Gastroesophageal sphincter (tissue), 4 donors: ENCODE measurements around the gene HEATR3. TPM values are rescaled to one million over a fixed set of nuclear protein-coding genes. Genes with fewer than 3 reads are reported as not detected.

Experiments
- ATAC-seq: fragments of 150-250 bp; one replicate; pipeline ENCODE4 v1.9.1; 2016; ENCODE audit warnings: mild to moderate bottlenecking, moderate library complexity
- H3K27ac ChIP-seq, 4 donors: fragments of 200-600 bp; sonication (generic) in 3 of 4; 1 replicate in 3 of 4; 2 replicates in 1 of 4; pipeline ENCODE4 v1.5.1; 2016 to 2019
- H3K27me3 ChIP-seq: fragments of 200-600 bp; sonication (generic); one replicate; pipeline ENCODE4 v1.5.1; 2019
- H3K36me3 ChIP-seq, 2 donors: fragments of 200-600 bp; sonication (generic); one replicate each; pipeline ENCODE4 v1.5.1; 2019; ENCODE audit warnings: control low read depth in 1 of 2
- H3K4me1 ChIP-seq, 3 donors: fragments of 200-600 bp; sonication (generic); 1 replicate in 2 of 3; 2 replicates in 1 of 3; pipeline ENCODE4 v1.5.1; 2016 to 2019; ENCODE audit warnings: control low read depth in 2 of 3
- H3K4me3 ChIP-seq, 2 donors: fragments of 200-600 bp; sonication (generic); one replicate each; pipeline ENCODE4 v1.5.1; 2019; ENCODE audit warnings: mild to moderate bottlenecking in 1 of 2, moderate library complexity in 1 of 2
- H3K9me3 ChIP-seq, 3 donors: fragments of 200-600 bp; sonication (generic); one replicate each; pipeline ENCODE4 v1.5.1; 2017 to 2019; ENCODE audit warnings: control low read depth in 2 of 3
- EP300 ChIP-seq: sonication (generic); formaldehyde crosslinking; IDR thresholded peaks from one replicate; pipeline ENCODE4 v1.6.1; 2017; ENCODE audit warnings: antibody characterized with exemption, mild to moderate bottlenecking
- POLR2A ChIP-seq, 2 donors: fragments of 450-650 bp; IDR thresholded peaks; one replicate each; pipeline ENCODE4 v1.6.1; 2017; ENCODE audit warnings: antibody characterized with exemption in 2 of 2, mild to moderate bottlenecking in 2 of 2, moderate library complexity in 1 of 2
- POLR2AphosphoS5 ChIP-seq: sonication (generic); formaldehyde crosslinking; IDR thresholded peaks from one replicate; pipeline ENCODE4 v1.6.1; 2017; ENCODE audit warnings: antibody characterized with exemption
- WGBS, 2 donors: methylation state at CpG; one replicate each; pipeline ENCODE4 v1.1.5; 2018; ENCODE audit warnings: low coverage in 1 of 2; 5-methylcytosine and 5-hydroxymethylcytosine counted together
- total RNA-seq, 4 donors: library from RNA; depleted of rRNA; stranded (reverse); fragments of >200 nt; gene quantifications; one replicate each; pipeline ENCODE4 v1.1.0, GENCODE V29; 2016
- TF ChIP-seq, protein P1 (sequence below), 4 experiments: fragments of 200-600 bp in 2 of 4; fragments of 450-650 bp in 2 of 4; sonication (generic) in 1 of 4; IDR thresholded peaks; one replicate each; pipeline ENCODE4 v1.5.1; 2017 to 2019; ENCODE audit warnings: antibody characterized with exemption in 4 of 4, mild to moderate bottlenecking in 2 of 4, moderate library complexity in 2 of 4

HEATR3 gene
- total RNA-seq, 4 donors from 2014 or later: 11.2 to 27.4 (median 13.5) TPM

- peaks cover 0 to under 1% (median 0%) of the 10 kb centered on the region in 3 donors for H3K4me1 ChIP-seq
- ATAC-seq: no peak
- H3K27ac ChIP-seq: no peak overlapping the region
- H3K27me3 ChIP-seq: no peaks in the 10 kb centered on the region
- peaks cover 0 to 5% (median 0%) of the 10 kb centered on the region in 3 donors for H3K9me3 ChIP-seq
- no peaks in the 10 kb centered on the region for H3K36me3 ChIP-seq
- 46 to 81% methylated on average over 1 of the region's 1 CpG for WGBS, 2 donors
- no peak overlapping the region for H3K4me3 ChIP-seq
- no peak for TF ChIP-seq POLR2A (IDR thresholded peaks at IDR 0.05)
- TF ChIP-seq POLR2AphosphoS5: no peak
These were observed 4.4 kb upstream of the HEATR3 start for GRCh38 chr16:50061326-50061725.

GRCh38 chr16:50065241-50065623 is 538 bp upstream of the HEATR3 start:
- Histone ChIP-seq H3K36me3 (peaks cover 0 to 11% of the 10 kb centered on the region in 2 donors), H3K4me3 (peak overlapping the region in 1 of 2 donors; percentile 84), H3K27me3 (no peaks in the 10 kb centered on the region), H3K4me1 (peaks cover 6 to 34% (median 7%) of the 10 kb centered on the region in 3 donors), H3K9me3 (no peaks in the 10 kb centered on the region), H3K27ac (peak overlapping the region in 3 of 4 donors; percentile 95 to 98 (median 97))
- no peak for TF ChIP-seq POLR2AphosphoS5
- TF ChIP-seq, protein P1, sequence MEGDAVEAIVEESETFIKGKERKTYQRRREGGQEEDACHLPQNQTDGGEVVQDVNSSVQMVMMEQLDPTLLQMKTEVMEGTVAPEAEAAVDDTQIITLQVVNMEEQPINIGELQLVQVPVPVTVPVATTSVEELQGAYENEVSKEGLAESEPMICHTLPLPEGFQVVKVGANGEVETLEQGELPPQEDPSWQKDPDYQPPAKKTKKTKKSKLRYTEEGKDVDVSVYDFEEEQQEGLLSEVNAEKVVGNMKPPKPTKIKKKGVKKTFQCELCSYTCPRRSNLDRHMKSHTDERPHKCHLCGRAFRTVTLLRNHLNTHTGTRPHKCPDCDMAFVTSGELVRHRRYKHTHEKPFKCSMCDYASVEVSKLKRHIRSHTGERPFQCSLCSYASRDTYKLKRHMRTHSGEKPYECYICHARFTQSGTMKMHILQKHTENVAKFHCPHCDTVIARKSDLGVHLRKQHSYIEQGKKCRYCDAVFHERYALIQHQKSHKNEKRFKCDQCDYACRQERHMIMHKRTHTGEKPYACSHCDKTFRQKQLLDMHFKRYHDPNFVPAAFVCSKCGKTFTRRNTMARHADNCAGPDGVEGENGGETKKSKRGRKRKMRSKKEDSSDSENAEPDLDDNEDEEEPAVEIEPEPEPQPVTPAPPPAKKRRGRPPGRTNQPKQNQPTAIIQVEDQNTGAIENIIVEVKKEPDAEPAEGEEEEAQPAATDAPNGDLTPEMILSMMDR (IDR thresholded peaks at IDR 0.05): no peak
- no peak for TF ChIP-seq EP300
- TF ChIP-seq POLR2A (IDR thresholded peaks at IDR 0.05): no peak
- WGBS, 2 donors: 77 to 78% methylated on average over 5 to 8 of the region's 8 CpGs
- ATAC-seq: no peak

GRCh38 chr16:50066482-50067289 is 916 bp downstream of the HEATR3 start:
- TF ChIP-seq, protein P1 (IDR thresholded peaks at IDR 0.05): peak in 1 of 4 experiments; percentile 26
- TF ChIP-seq EP300: no peak
- WGBS, 2 donors: 29 to 40% methylated on average over 13 to 18 of the region's 34 CpGs

DNA sequence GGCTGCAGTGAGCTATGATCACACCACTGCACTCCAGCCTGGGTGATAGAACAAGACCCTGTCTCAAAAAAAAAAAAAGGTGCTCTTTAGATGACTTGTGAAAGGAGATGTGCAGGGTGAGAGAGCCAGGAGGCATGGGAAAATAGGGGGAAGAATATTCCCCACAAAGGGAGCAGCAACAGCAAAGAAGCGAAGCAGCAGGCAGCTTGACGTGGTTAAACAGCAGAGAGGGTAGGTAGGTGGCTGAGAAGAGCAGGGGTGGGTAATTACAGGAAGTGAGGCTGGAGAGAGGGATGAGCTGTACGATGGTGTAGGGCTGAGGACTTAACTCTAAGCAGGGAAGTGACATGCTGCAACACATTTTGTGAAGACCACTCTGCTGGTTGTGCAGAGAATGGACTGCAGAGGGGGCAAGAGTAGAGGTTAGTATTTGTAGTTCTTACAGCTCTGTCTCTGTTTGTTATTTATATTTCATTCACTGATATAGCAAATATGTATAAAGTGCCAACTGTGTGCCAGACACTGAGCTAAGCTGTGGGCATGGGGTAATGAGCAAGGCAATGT is 1.6 kb downstream of the HEATR3 start:
- Histone ChIP-seq H3K4me1 (peaks cover 6 to 34% (median 7%) of the 10 kb centered on the region in 3 donors), H3K27ac (no peak overlapping the region), H3K4me3 (peak overlapping the region in 1 of 2 donors; percentile 84), H3K36me3 (peaks cover 0 to 21% of the 10 kb centered on the region in 2 donors), H3K27me3 (no peaks in the 10 kb centered on the region), H3K9me3 (no peaks in the 10 kb centered on the region)
- ATAC-seq: no peak
- WGBS, 2 donors: 13 to 34% methylated on average over 2 to 3 of the region's 3 CpGs
- TF ChIP-seq EP300: no peak
- TF ChIP-seq, protein P1 (IDR thresholded peaks at IDR 0.05): peak in 3 of 4 experiments; percentile 27 to 43 (median 43)

More at GRCh38 chr16:50066482-50067289, 916 bp downstream of the HEATR3 start:
- no peaks in the 10 kb centered on the region for H3K9me3 ChIP-seq
- no peaks in the 10 kb centered on the region for H3K27me3 ChIP-seq
- H3K4me3 ChIP-seq: peak overlapping the region; percentile 60 to 84
- ATAC-seq: no peak
- H3K36me3 ChIP-seq: peaks cover 0 to 21% of the 10 kb centered on the region in 2 donors
- peak overlapping the region; percentile 71 to 98 (median 96) for H3K27ac ChIP-seq
- peaks cover 6 to 34% (median 7%) of the 10 kb centered on the region in 3 donors for H3K4me1 ChIP-seq

DNA sequence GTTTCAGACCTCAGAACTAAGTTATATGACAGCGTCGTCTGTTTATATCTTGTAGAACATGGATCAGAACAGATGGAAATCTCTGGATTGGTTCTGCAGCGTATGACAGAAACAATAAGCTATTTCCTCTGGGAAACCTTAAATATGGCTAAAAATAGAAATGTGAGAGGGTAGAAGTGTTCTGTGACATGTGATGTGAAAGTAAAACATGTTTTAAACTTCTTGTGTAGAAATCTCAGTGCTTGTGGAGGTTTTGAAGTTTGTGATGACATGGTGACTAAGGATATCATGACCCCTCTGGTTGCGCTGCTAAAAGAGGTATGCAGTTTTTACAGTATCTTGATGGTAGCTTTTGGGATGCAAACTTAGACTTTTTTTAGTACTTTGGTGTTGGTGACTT is 2.8 kb downstream of the HEATR3 start:
- peak overlapping the region in 3 of 4 donors; percentile 15 to 53 (median 33) for H3K27ac ChIP-seq
- H3K4me3 ChIP-seq: no peak overlapping the region
- no peaks in the 10 kb centered on the region for H3K27me3 ChIP-seq
- TF ChIP-seq, protein P1 (IDR thresholded peaks at IDR 0.05): no peak
- TF ChIP-seq POLR2A (IDR thresholded peaks at IDR 0.05): no peak
- no peak for TF ChIP-seq POLR2AphosphoS5
- no peak for TF ChIP-seq EP300
- ATAC-seq: no peak
- H3K36me3 ChIP-seq: peaks cover 0 to 28% of the 10 kb centered on the region in 2 donors
- WGBS, 2 donors: 15 to 53% methylated on average over 3 to 4 of the region's 4 CpGs
- peaks cover 6 to 34% (median 7%) of the 10 kb centered on the region in 3 donors for H3K4me1 ChIP-seq
- no peaks in the 10 kb centered on the region for H3K9me3 ChIP-seq
